ENCODE results near the gene CCDC88C. TPM values are rescaled to one million over a fixed set of nuclear protein-coding genes. Genes with fewer than 3 reads are reported as not detected.

CCDC88C gene
- polyA plus RNA-seq, 2 of the 4 experiments (the other 2 are of a cell fraction), result 2.9 to 3.7 TPM

GRCh38 chr14:91257328-91258010 is 160.2 kb downstream of the CCDC88C start:
- Histone ChIP-seq H3K27ac (no peak overlapping the region), H3K4me1 (peaks cover 6% of the 10 kb centered on the region; the same call in 1 of the 3 replicates), H3K9me3 (no peaks in the 10 kb centered on the region), H3K4me2 (no peak overlapping the region), H3K4me3 (no peak overlapping the region)
- ChIA-PET POLR2A (no interaction called here), CTCF (interaction anchor here (1.1 to 1.4 kb wide), 3 partner anchors 12 to 80 kb away, joined by 3 to 4 read pairs (median 4); no protein-coding TSS in a partner anchor)
- TF ChIP-seq RNF2 (IDR thresholded peaks at IDR 0.05; ENCODE audit: borderline replicate concordance, low read depth), result no peak
- no peak for TF ChIP-seq ELK1 (IDR thresholded peaks at IDR 0.05; ENCODE audit: low read depth, low read length)
- TF ChIP-seq ESRRA (IDR thresholded peaks at IDR 0.05; ENCODE audit: borderline replicate concordance, low read length), result no peak
- ATAC-seq (no peak), DNase-seq (ENCODE audit: low read depth in 1 of 2, low spot score in 1 of 2) (peak in 1 of 2 experiments; percentile 10), FAIRE-seq (no peak)
- WGBS (ENCODE audit: missing lambda C conversion rate), result 61% methylated on average over 8 of the region's 8 CpGs

GRCh38 chr14:91256661-91257060 is 161.0 kb downstream of the CCDC88C start:
- TF ChIP-seq MAZ (IDR thresholded peaks at IDR 0.05; ENCODE audit: borderline replicate concordance, low read depth, low read length) (no peak), PHF8 (IDR thresholded peaks at IDR 0.05; ENCODE audit: borderline replicate concordance, low read depth) (no peak), EHMT2 (IDR thresholded peaks at IDR 0.05; ENCODE audit: low read depth) (no peak), HMGXB4 (CRISPR knock-in tag; IDR thresholded peaks at IDR 0.05; ENCODE audit: borderline replicate concordance) (no peak), RAD21 (conservative IDR thresholded peaks at IDR 0.05 in 1 of 2, IDR thresholded peaks at IDR 0.05 in 1 of 2) (no peak), EP300 (IDR thresholded peaks at IDR 0.05) (no peak), FOSL2 (IDR thresholded peaks at IDR 0.05) (no peak), FOSL2 (CRISPR knock-in tag; IDR thresholded peaks at IDR 0.05) (no peak), CBX8 (IDR thresholded peaks at IDR 0.05) (no peak), CHD4 (IDR thresholded peaks at IDR 0.05; ENCODE audit: borderline replicate concordance) (no peak), ZNF302 (CRISPR knock-in tag; IDR thresholded peaks at IDR 0.05) (no peak), FOSB (CRISPR knock-in tag; IDR thresholded peaks at IDR 0.05) (no peak), CHD2 (IDR thresholded peaks at IDR 0.05; ENCODE audit: low read length, partially characterized antibody) (no peak), ZFP36 (IDR thresholded peaks at IDR 0.05; ENCODE audit: borderline replicate concordance, partially characterized antibody) (no peak), SMC3 (IDR thresholded peaks at IDR 0.05) (no peak), KDM1A (IDR thresholded peaks at IDR 0.05; ENCODE audit: low read depth) (no peak), HDAC2 (IDR thresholded peaks at IDR 0.05) (no peak)
- FAIRE-seq, result no peak
- Histone ChIP-seq H3K4me2 (no peak overlapping the region), H3K9me3 (no peaks in the 10 kb centered on the region), H3K4me1 (peaks cover 6% of the 10 kb centered on the region; the same call in 1 of the 3 replicates), H3K4me3 (no peak overlapping the region), H3K27ac (no peak overlapping the region)
- POLR2A ChIA-PET, result no interaction called here
- CTCF ChIA-PET, result interaction anchor here (1.1 to 1.5 kb wide), 4 partner anchors 12 to 83 kb away, joined by 3 to 4 read pairs (median 4); no protein-coding TSS in a partner anchor
- DNase-seq (ENCODE audit: low read depth in 1 of 2, low spot score in 1 of 2), result no peak
- no peak for ATAC-seq
- 86% methylated on average over 1 of the region's 1 CpG for WGBS (ENCODE audit: missing lambda C conversion rate)

All from A549 (cell line).